HG03520 (cell line): Measurements from ENCODE around the gene ELK3.
A peak's percentile ranks its signal among the peaks of the same experiment; 100 is the strongest.

Experiments used
- ATAC-seq: cut with Tn5 transposase; IDR thresholded peaks from one replicate; pipeline ENCODE4 v1.9.1; 2021; ENCODE audit warnings: mild to moderate bottlenecking, moderate library complexity; ENCODE audit not compliant: unreplicated experiment

ELK3 gene

DNA sequence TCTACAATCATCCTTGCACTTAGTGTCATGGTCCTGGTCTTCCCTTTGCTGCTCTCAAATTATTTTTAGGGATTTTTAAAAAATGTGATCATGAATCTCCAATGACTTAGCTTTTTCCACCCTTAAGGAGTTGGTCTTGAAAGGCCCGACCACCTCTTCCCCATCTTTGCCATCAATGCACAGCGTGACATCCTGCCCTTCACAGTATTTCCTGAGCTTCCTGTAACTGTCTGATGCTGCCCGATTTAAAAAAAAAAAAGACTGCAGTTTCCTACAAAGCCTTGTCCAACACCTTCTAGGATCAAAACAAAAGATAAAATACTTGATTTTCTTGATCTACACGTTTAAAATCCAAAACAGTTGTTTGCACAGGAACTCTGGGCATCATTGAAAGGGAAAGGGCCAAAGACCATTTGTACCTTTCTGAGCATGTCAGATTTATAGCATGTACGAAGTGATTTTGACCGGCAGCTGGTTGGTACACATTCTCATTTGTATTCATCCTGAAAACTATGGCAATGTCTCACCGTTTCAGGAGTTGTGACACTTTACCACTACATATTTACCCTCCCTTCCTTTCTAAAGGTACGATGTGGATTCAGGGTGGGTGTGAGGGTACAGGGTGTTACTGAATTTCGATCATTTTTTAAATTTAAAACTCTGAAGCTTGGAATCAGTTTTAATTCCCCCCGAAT lies 7.4 kb upstream of the ELK3 start:
- ATAC-seq = no peak

GRCh38 chr12:96187956-96188355 lies 6.2 kb upstream of the ELK3 start:
- ATAC-seq = no peak

- no peak for ATAC-seq
Measured at GRCh38 chr12:96189781-96190180, 4.4 kb upstream of the ELK3 start.

GRCh38 chr12:96190413-96191108 lies 3.6 kb upstream of the ELK3 start:
- no peak for ATAC-seq

GRCh38 chr12:96192926-96193573 lies 1.1 kb upstream of the ELK3 start:
- no peak for ATAC-seq

- no peak for ATAC-seq
Measured at GRCh38 chr12:96194576-96194889, 358 bp downstream of the ELK3 start.

DNA sequence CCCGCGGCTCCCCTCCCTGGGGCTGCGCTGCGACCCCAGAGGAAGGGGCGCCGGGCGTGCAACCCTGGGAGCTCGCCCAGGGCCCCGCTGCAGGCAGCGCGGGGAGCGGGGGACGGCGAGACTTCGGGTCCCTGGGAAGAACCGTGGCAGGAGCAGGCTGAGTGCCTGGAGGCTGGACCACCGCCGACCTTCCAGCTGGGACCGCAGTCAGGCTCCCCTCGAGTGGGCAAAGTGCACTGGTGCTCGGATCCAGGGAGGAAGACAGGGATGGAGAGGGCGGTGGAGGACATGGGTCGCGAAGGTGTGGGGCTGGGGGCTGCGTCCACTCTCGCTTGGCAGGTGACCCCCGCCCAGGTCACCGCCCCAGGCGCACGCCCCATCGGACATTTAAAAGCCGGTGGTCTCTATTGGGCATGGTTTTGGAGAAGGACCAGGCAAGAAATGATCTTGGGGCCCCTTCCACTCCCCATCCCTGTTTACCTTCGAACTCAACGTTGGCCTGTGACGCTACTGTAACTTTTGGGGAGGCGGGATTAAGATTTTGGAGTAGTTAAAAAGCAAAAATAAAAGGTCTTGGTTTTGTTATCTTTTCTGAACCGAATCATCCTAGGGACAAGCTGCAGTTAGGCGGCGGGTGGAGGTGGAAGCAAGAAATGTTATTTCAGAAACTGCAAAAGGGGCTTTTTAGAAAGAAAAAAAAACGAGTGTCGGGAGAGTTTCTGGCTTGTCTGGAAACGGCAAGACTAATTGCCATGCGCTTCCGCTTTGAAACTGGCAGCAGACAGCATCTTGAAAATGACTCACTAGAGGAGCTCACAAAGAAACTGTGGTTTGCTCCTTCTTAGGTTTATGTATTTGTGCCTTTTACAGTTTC lies 1.0 kb downstream of the ELK3 start:
- ATAC-seq = peak; percentile 62

GRCh38 chr12:96195845-96196451 lies 1.8 kb downstream of the ELK3 start:
- no peak for ATAC-seq

GRCh38 chr12:96196781-96197180 lies 2.6 kb downstream of the ELK3 start:
- no peak for ATAC-seq

- ATAC-seq = no peak
Measured at GRCh38 chr12:96197503-96198272, 3.5 kb downstream of the ELK3 start.

- ATAC-seq = no peak
Measured at GRCh38 chr12:96198965-96199364, 4.8 kb downstream of the ELK3 start.

- no peak for ATAC-seq
Measured at GRCh38 chr12:96199464-96199863, 5.3 kb downstream of the ELK3 start.

GRCh38 chr12:96201272-96202227 lies 7.4 kb downstream of the ELK3 start:
- ATAC-seq = no peak

GRCh38 chr12:96204381-96204780 lies 10.2 kb downstream of the ELK3 start:
- ATAC-seq = no peak

- ATAC-seq = no peak
Measured at GRCh38 chr12:96205908-96206307, 11.7 kb downstream of the ELK3 start.

DNA sequence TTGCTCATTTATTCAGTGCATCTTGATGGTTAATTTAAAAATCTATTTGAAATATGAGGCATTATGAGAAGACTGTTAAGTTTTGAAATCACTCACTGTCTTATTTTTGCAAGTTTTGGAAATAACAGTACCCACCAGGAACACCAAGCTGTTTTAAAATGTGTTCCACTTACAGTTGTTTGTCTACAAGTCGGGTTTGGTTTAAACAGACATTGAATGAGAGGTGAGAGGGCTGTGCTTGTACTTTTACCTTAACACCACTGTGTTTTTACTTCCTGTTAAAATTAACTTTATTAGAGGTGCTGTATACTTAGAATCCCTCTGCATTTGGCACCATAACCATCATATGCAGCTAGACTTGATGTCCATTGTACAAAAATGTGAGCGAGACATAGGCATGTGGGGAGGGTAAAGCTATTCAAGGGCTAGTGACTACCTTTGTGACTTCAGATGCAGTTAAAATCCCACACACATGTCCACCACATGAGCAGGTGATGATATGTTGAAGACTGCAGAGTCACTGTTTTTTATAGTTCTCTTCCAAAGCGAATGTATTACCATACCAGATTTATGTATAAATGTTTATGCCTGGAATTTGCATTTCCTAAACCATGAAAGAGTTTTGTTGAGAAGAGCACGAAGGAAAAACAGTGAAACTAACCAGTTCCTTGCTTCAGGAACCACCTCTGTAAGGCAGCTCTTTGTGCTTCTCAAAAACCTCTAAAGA lies 12.9 kb downstream of the ELK3 start:
- no peak for ATAC-seq

DNA sequence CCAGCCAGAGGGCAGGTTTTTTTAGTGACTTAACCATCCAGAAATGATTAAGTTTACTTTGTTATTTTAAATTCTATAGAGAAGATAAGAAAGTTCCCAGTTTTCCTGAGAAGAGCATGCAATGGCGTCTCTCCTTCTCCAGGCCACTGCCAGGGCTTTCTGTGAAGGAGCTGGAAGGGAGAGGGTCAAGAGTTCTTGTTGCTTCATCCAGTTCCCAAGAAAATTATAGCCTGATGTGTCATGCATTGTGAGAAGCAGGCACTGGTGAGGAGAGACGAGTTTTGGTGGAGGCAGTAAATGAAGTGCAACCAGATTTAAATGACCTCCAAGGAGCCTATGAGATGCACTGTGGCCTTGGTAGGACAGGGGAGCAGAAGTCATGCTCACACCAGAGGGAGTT lies 14.2 kb downstream of the ELK3 start:
- no peak for ATAC-seq

DNA sequence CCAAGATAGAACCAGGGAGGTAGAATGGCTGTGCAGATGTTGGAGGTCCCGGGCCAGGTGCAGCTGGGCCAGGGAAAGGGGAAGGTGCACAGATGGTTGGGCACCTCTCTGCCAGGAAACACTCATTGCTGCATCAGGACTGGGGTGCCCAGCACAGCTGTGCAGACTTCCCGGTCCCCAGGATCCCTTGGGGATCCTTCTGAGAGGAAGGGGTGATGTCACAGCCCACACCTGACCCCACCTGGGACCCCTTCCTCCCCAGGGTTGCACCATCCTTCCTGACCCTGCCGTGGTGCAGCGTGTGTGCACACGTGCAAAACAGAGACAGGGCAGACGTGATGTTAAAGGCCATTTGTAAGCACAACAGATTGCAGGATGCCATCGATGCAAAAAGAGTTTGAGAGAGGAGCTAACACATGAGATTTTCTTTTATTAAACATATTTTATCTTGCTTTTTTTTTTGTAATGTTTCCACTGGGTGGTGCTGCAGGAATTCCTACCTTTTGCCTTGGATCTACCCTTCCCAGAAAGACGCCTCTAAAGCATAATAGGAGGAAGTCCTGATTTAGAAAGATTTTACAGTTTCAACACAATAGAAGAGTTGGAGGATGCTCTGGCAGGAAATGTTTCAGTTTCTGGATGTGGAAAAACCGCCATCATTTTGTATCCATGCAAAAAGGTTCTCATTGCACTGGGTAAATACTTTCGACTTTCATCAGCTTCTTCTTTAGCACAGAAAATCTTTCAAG lies 14.8 kb downstream of the ELK3 start:
- ATAC-seq = no peak
